ENCODE data around the gene NXPH4. TPM values are rescaled to one million over a fixed set of nuclear protein-coding genes. Genes with fewer than 3 reads are reported as not detected.

NXPH4 gene
- total RNA-seq, 2 experiments from 2014 or later = 0.41 to 0.45 TPM

DNA sequence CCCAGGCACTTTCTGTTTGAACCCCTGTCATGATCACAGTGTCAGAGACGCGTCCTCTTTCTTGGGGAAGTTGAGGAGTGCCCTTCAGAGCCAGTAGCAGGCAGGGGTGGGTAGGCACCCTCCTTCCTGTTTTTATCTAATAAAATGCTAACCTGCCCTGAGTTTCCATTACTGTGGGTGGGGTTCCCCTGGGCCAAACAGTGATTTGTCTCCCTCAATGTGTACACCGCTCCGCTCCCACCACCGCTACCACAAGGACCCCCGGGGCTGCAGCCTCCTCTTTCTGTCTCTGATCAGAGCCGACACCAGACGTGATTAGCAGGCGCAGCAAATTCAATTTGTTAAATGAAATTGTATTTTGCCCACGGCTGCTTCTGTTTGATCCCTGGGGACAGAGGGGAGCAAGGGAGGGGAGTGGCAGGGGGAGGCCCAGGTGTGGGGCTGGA lies 18.0 kb downstream of the NXPH4 start:
- ChIA-PET CTCF (interaction anchor here (12.6 to 13.6 kb wide), 2 partner anchors 6 to 18 kb away, joined by 215 to 431 read pairs; partner anchors contain the start of gene NXPH4), POLR2A (interaction anchor here (10.7 to 12.9 kb wide), 2 partner anchors 8 to 18 kb away, joined by 99 to 238 read pairs; partner anchors contain the start of genes NXPH4 and SHMT2)
- Mint-ChIP-seq H3K36me3 (ENCODE audit: low read depth) (peaks cover 58% of the 10 kb centered on the region), H3K27me3 (peaks cover 17% of the 10 kb centered on the region), H3K27ac (no peak overlapping the region), H3K4me1 (ENCODE audit: low read depth) (peaks cover 59% of the 10 kb centered on the region), H3K9me3 (no peaks in the 10 kb centered on the region), H3K4me3 (no peak overlapping the region)
- no peak for ATAC-seq
- no peak for DNase-seq
- intact Hi-C loops (cut with micrococcal nuclease) = no loop called here
- TF ChIP-seq, protein P1, sequence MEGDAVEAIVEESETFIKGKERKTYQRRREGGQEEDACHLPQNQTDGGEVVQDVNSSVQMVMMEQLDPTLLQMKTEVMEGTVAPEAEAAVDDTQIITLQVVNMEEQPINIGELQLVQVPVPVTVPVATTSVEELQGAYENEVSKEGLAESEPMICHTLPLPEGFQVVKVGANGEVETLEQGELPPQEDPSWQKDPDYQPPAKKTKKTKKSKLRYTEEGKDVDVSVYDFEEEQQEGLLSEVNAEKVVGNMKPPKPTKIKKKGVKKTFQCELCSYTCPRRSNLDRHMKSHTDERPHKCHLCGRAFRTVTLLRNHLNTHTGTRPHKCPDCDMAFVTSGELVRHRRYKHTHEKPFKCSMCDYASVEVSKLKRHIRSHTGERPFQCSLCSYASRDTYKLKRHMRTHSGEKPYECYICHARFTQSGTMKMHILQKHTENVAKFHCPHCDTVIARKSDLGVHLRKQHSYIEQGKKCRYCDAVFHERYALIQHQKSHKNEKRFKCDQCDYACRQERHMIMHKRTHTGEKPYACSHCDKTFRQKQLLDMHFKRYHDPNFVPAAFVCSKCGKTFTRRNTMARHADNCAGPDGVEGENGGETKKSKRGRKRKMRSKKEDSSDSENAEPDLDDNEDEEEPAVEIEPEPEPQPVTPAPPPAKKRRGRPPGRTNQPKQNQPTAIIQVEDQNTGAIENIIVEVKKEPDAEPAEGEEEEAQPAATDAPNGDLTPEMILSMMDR (IDR thresholded peaks at IDR 0.05) = no peak

GRCh38 chr12:57235017-57235727 lies 18.6 kb downstream of the NXPH4 start:
- Mint-ChIP-seq H3K4me3 (no peak overlapping the region), H3K36me3 (ENCODE audit: low read depth) (peaks cover 53% of the 10 kb centered on the region), H3K9me3 (no peaks in the 10 kb centered on the region), H3K27ac (no peak overlapping the region), H3K27me3 (peaks cover 17% of the 10 kb centered on the region), H3K4me1 (ENCODE audit: low read depth) (peaks cover 60% of the 10 kb centered on the region)
- POLR2A ChIA-PET = interaction anchor here (10.7 to 12.9 kb wide), 2 partner anchors 8 to 19 kb away, joined by 99 to 238 read pairs; partner anchors contain the start of genes NXPH4 and SHMT2
- DNase-seq (no peak), ATAC-seq (no peak)
- intact Hi-C loops (cut with micrococcal nuclease) = no loop called here
- CTCF ChIA-PET = interaction anchor here (11.8 to 12.7 kb wide), 2 partner anchors 7 to 19 kb away, joined by 397 to 431 read pairs; partner anchors contain the start of genes NXPH4 and SHMT2
- TF ChIP-seq, protein P1 (IDR thresholded peaks at IDR 0.05) = no peak

DNA sequence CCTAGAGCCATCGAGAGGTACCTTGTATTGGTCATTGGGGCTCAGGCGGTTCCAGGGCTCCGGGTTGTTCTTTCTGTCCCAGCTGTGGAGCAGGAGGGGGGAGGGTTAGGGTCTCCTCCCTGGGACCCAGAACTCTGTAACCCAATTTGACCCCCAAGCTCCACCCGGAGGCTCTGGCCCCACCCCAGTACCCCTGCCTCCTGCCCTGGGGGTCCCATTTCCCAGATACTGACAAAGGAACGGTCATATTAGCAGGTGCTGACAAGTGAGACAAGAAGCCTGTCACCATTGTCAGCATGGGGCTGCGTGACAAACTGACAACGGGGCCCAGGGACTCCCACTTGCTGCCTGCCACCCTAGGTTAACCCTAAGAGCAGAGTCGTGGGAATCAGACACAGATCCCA lies 19.1 kb downstream of the NXPH4 start:
- Mint-ChIP-seq H3K36me3 (ENCODE audit: low read depth) (peaks cover 47% of the 10 kb centered on the region), H3K27ac (no peak overlapping the region), H3K4me3 (no peak overlapping the region), H3K9me3 (no peaks in the 10 kb centered on the region), H3K27me3 (peaks cover 21% of the 10 kb centered on the region), H3K4me1 (ENCODE audit: low read depth) (peaks cover 60% of the 10 kb centered on the region)
- DNase-seq (no peak), ATAC-seq (no peak)
- ChIA-PET POLR2A (interaction anchor here (10.7 to 12.9 kb wide), 2 partner anchors 9 to 20 kb away, joined by 99 to 238 read pairs; partner anchors contain the start of genes NXPH4 and SHMT2), CTCF (interaction anchor here (11.8 to 12.7 kb wide), 2 partner anchors 8 to 20 kb away, joined by 397 to 431 read pairs; partner anchors contain the start of genes NXPH4 and SHMT2)
- TF ChIP-seq, protein P1 (IDR thresholded peaks at IDR 0.05) = no peak
- intact Hi-C loops (cut with micrococcal nuclease) = no loop called here

- intact Hi-C loops (cut with micrococcal nuclease) = no loop called here
- Mint-ChIP-seq H3K27me3 (peaks cover 26% of the 10 kb centered on the region), H3K4me3 (no peak overlapping the region), H3K9me3 (no peaks in the 10 kb centered on the region), H3K27ac (no peak overlapping the region), H3K36me3 (ENCODE audit: low read depth) (peaks cover 41% of the 10 kb centered on the region), H3K4me1 (ENCODE audit: low read depth) (peaks cover 61% of the 10 kb centered on the region)
- TF ChIP-seq, protein P1 (IDR thresholded peaks at IDR 0.05) = no peak
- CTCF ChIA-PET = interaction anchor here (11.8 to 12.7 kb wide), 2 partner anchors 9 to 20 kb away, joined by 397 to 431 read pairs; partner anchors contain the start of genes NXPH4 and SHMT2
- ATAC-seq = no peak
- peak; percentile 49 for DNase-seq
- POLR2A ChIA-PET = interaction anchor here (10.7 to 12.9 kb wide), 2 partner anchors 9 to 20 kb away, joined by 99 to 238 read pairs; partner anchors contain the start of genes NXPH4 and SHMT2
Measured at GRCh38 chr12:57236201-57236924, 19.8 kb downstream of the NXPH4 start.

Measured in activated CD8-positive, alpha-beta T cell treated with anti-CD3 and anti-CD28 coated beads for 36 hours (primary cell).